ENCODE measurements around the gene POLR1E.

DNA sequence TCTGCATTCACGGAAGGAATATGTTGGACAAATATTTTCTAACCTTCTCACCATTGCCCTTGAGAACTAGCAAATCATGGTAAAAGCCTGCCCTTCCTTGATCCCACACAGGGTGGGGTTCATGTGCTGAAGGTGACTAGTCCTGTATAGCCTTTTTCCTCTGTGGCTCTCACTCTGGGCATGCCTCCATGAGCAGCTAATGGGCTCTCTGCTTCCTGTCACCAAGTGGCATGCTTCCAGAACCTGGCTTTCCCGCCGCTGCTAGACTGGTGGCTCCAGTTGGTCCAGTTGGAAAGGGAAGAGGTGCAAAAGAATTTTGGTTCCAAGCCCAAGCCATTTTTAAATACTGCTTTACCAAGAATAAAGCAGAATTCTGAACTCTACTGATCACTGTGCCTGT lies 54.9 kb downstream of the POLR1E start:
- TF ChIP-seq, protein P1, sequence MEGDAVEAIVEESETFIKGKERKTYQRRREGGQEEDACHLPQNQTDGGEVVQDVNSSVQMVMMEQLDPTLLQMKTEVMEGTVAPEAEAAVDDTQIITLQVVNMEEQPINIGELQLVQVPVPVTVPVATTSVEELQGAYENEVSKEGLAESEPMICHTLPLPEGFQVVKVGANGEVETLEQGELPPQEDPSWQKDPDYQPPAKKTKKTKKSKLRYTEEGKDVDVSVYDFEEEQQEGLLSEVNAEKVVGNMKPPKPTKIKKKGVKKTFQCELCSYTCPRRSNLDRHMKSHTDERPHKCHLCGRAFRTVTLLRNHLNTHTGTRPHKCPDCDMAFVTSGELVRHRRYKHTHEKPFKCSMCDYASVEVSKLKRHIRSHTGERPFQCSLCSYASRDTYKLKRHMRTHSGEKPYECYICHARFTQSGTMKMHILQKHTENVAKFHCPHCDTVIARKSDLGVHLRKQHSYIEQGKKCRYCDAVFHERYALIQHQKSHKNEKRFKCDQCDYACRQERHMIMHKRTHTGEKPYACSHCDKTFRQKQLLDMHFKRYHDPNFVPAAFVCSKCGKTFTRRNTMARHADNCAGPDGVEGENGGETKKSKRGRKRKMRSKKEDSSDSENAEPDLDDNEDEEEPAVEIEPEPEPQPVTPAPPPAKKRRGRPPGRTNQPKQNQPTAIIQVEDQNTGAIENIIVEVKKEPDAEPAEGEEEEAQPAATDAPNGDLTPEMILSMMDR (IDR thresholded peaks at IDR 0.05) = no peak
- TF ChIP-seq POLR2A (IDR thresholded peaks at IDR 0.05) = no peak

All from Peyer's patch (tissue), 4 donors.